Tibial nerve (tissue), 4 donors: ENCODE measurements around the gene NBEAL2. TPM values are rescaled to one million over a fixed set of nuclear protein-coding genes. Genes with fewer than 3 reads are reported as not detected.
"Not testable (repeated sequence)": the region's sequence is repeated elsewhere in the genome, so short reads cannot be mapped to it uniquely, and the experiment has no call there.

Experiments
- DNase-seq, 2 donors: peaks; one replicate each; pipeline ENCODE4 v3.0.0-alpha.2; 2019; ENCODE audit warnings: low spot score in 2 of 2
- H3K27ac ChIP-seq, 4 donors: fragments of 200-600 bp; sonication (generic) in 3 of 4; one replicate each; pipeline ENCODE4 v1.5.1; 2017 to 2019; ENCODE audit warnings: mild to moderate bottlenecking in 1 of 4
- H3K27me3 ChIP-seq, 2 donors: fragments of 200-600 bp; sonication (generic) in 1 of 2; one replicate each; pipeline versions ENCODE4 v1.5.1 to v1.6.0; 2017 to 2019
- H3K36me3 ChIP-seq, 3 donors: fragments of 200-600 bp; sonication (generic); one replicate each; pipeline ENCODE4 v1.5.1; 2018 to 2019
- H3K4me1 ChIP-seq, 4 donors: fragments of 200-600 bp; sonication (generic) in 3 of 4; one replicate each; pipeline ENCODE4 v1.5.1; 2017 to 2019
- H3K4me3 ChIP-seq, 4 donors: fragments of 200-600 bp; sonication (generic) in 3 of 4; one replicate each; pipeline ENCODE4 v1.5.1; 2017 to 2019; ENCODE audit warnings: mild to moderate bottlenecking in 1 of 4, moderate library complexity in 1 of 4
- H3K9me3 ChIP-seq, 4 donors: fragments of 200-600 bp; sonication (generic) in 3 of 4; one replicate each; pipeline ENCODE4 v1.5.1; 2017 to 2019
- CTCF ChIP-seq, 5 experiments: fragments of 200-600 bp in 3 of 5; fragments of 450-650 bp in 2 of 5; sonication (generic) in 3 of 5; IDR thresholded peaks; one replicate each; pipeline ENCODE4 v1.5.1; 2016 to 2019; ENCODE audit warnings: antibody characterized with exemption in 5 of 5, mild to moderate bottlenecking in 3 of 5, moderate library complexity in 2 of 5
- EP300 ChIP-seq, 2 donors: sonication (generic); formaldehyde crosslinking; IDR thresholded peaks; one replicate each; pipeline ENCODE4 v1.6.1; 2017; ENCODE audit warnings: antibody characterized with exemption in 2 of 2, mild to moderate bottlenecking in 1 of 2
- POLR2A ChIP-seq, 2 donors: fragments of 450-650 bp; IDR thresholded peaks; one replicate each; pipeline ENCODE4 v1.6.1; 2017; ENCODE audit warnings: antibody characterized with exemption in 2 of 2, mild to moderate bottlenecking in 2 of 2, moderate library complexity in 2 of 2
- WGBS, 2 donors: methylation state at CpG; one replicate each; pipeline ENCODE4 v1.1.5; 2018; 5-methylcytosine and 5-hydroxymethylcytosine counted together
- total RNA-seq, 4 donors: library from RNA; depleted of rRNA; stranded (reverse); fragments of >200 nt; gene quantifications; one replicate each; pipeline ENCODE4 v1.1.0, GENCODE V29; 2016

NBEAL2 gene
- total RNA-seq, 4 donors from 2014 or later = 25.3 to 92.1 (median 26.6) TPM

- TF ChIP-seq CTCF (IDR thresholded peaks at IDR 0.05) (no peak), POLR2A (IDR thresholded peaks at IDR 0.05) (no peak), EP300 (IDR thresholded peaks at IDR 0.05) (no peak)
- no peaks in the 10 kb centered on the region for H3K9me3 ChIP-seq
- no peak overlapping the region for H3K27ac ChIP-seq
- no peak for DNase-seq
- no peak overlapping the region for H3K4me3 ChIP-seq
- no peaks in the 10 kb centered on the region for H3K27me3 ChIP-seq
- H3K4me1 ChIP-seq = peaks cover 0 to 16% (median 0%) of the 10 kb centered on the region in 4 donors
- H3K36me3 ChIP-seq = peaks cover 0 to 34% (median 0%) of the 10 kb centered on the region in 3 donors
Observed at GRCh38 chr3:47024932-47025331, 45.5 kb downstream of the NBEAL2 start.

- H3K27me3 ChIP-seq, H3K27ac ChIP-seq, H3K9me3 ChIP-seq, H3K4me3 ChIP-seq, DNase-seq: not testable (repeated sequence)
- Histone ChIP-seq H3K4me1 (peaks cover 0 to 16% (median 0%) of the 10 kb centered on the region in 4 donors), H3K36me3 (peaks cover 0 to 30% (median 0%) of the 10 kb centered on the region in 3 donors)
- 96 to 100% methylated on average over 1 of the region's 1 CpG for WGBS, 2 donors
Observed at GRCh38 chr3:47026432-47026831, 47.0 kb downstream of the NBEAL2 start.

- Histone ChIP-seq H3K27me3 (no peaks in the 10 kb centered on the region), H3K27ac (no peak overlapping the region), H3K4me3 (no peak overlapping the region), H3K9me3 (no peaks in the 10 kb centered on the region), H3K36me3 (peaks cover 0 to 36% (median 0%) of the 10 kb centered on the region in 3 donors), H3K4me1 (peaks cover 0 to 7% (median 0%) of the 10 kb centered on the region in 4 donors)
- TF ChIP-seq EP300 (IDR thresholded peaks at IDR 0.05) = no peak
- no peak for TF ChIP-seq CTCF (IDR thresholded peaks at IDR 0.05)
- TF ChIP-seq POLR2A (IDR thresholded peaks at IDR 0.05) = no peak
- WGBS, 2 donors = 90 to 91% methylated on average over 3 of the region's 3 CpGs
- DNase-seq = no peak
Observed at GRCh38 chr3:47028146-47028545, 48.7 kb downstream of the NBEAL2 start.

GRCh38 chr3:47028667-47029066, 49.2 kb downstream of the NBEAL2 start:
- no peaks in the 10 kb centered on the region for H3K9me3 ChIP-seq
- DNase-seq = no peak
- no peak overlapping the region for H3K27ac ChIP-seq
- H3K36me3 ChIP-seq = peaks cover 0 to 37% (median 0%) of the 10 kb centered on the region in 3 donors
- no peak for TF ChIP-seq POLR2A (IDR thresholded peaks at IDR 0.05)
- TF ChIP-seq CTCF (IDR thresholded peaks at IDR 0.05) = no peak
- TF ChIP-seq EP300 (IDR thresholded peaks at IDR 0.05) = no peak
- H3K4me1 ChIP-seq = peaks cover 0 to 6% (median 0%) of the 10 kb centered on the region in 4 donors
- no peaks in the 10 kb centered on the region for H3K27me3 ChIP-seq
- WGBS, 2 donors = 93 to 100% methylated on average over 1 of the region's 1 CpG
- no peak overlapping the region for H3K4me3 ChIP-seq

- 76 to 78% methylated on average over 4 of the region's 4 CpGs for WGBS, 2 donors
Observed at GRCh38 chr3:47031041-47031440, 51.6 kb downstream of the NBEAL2 start.

GRCh38 chr3:47034868-47035489, 55.5 kb downstream of the NBEAL2 start:
- Histone ChIP-seq H3K27ac (no peak overlapping the region), H3K9me3 (no peaks in the 10 kb centered on the region), H3K27me3 (no peaks in the 10 kb centered on the region), H3K36me3 (peaks cover 7 to 67% (median 8%) of the 10 kb centered on the region in 3 donors), H3K4me3 (no peak overlapping the region), H3K4me1 (peaks cover 0 to 4% (median 0%) of the 10 kb centered on the region in 4 donors)
- WGBS, 2 donors = 63 to 73% methylated on average over 2 of the region's 2 CpGs
- DNase-seq = no peak
- TF ChIP-seq CTCF (IDR thresholded peaks at IDR 0.05) (no peak), POLR2A (IDR thresholded peaks at IDR 0.05) (no peak), EP300 (IDR thresholded peaks at IDR 0.05) (no peak)

More at GRCh38 chr3:47031041-47031440, 51.6 kb downstream of the NBEAL2 start:
- not testable (repeated sequence) for H3K4me3 ChIP-seq, H3K27ac ChIP-seq, DNase-seq, H3K4me1 ChIP-seq, H3K9me3 ChIP-seq, H3K27me3 ChIP-seq
- H3K36me3 ChIP-seq = peaks cover 0 to 57% (median 0%) of the 10 kb centered on the region in 3 donors
